ENCODE measurements around the gene RELN. TPM values are rescaled to one million over a fixed set of nuclear protein-coding genes. Genes with fewer than 3 reads are reported as not detected.

RELN gene
- total RNA-seq, 1 donor from 2014 or later, result not detected

- H3K36me3 Mint-ChIP-seq (ENCODE audit: low read depth), result no peaks in the 10 kb centered on the region
- peaks cover 14% of the 10 kb centered on the region for H3K27me3 Mint-ChIP-seq (ENCODE audit: low read depth)
- no peaks in the 10 kb centered on the region for H3K4me1 Mint-ChIP-seq (ENCODE audit: low read depth)
- H3K9me3 Mint-ChIP-seq (ENCODE audit: low read depth), result no peaks in the 10 kb centered on the region
- H3K27ac Mint-ChIP-seq (ENCODE audit: unreplicated experiment), result no peak overlapping the region
- no peak overlapping the region for H3K4me3 Mint-ChIP-seq (ENCODE audit: unreplicated experiment)
- no peak for DNase-seq (ENCODE audit: low spot score)
- no peak for TF ChIP-seq CTCF (IDR thresholded peaks at IDR 0.05)
Observed at GRCh38 chr7:103762065-103762760, 227.2 kb downstream of the RELN start.

GRCh38 chr7:103752995-103753394 is 236.5 kb downstream of the RELN start:
- peaks cover 8% of the 10 kb centered on the region for H3K27me3 Mint-ChIP-seq (ENCODE audit: low read depth)
- no peaks in the 10 kb centered on the region for H3K4me1 Mint-ChIP-seq (ENCODE audit: low read depth)
- no peak for DNase-seq (ENCODE audit: low spot score)
- H3K4me3 Mint-ChIP-seq (ENCODE audit: unreplicated experiment), result no peak overlapping the region
- no peaks in the 10 kb centered on the region for H3K9me3 Mint-ChIP-seq (ENCODE audit: low read depth)
- no peaks in the 10 kb centered on the region for H3K36me3 Mint-ChIP-seq (ENCODE audit: low read depth)
- peak; percentile 49 for TF ChIP-seq CTCF (IDR thresholded peaks at IDR 0.05)
- no peak overlapping the region for H3K27ac Mint-ChIP-seq (ENCODE audit: unreplicated experiment)

GRCh38 chr7:103751311-103751880 is 238.1 kb downstream of the RELN start:
- DNase-seq (ENCODE audit: low spot score), result no peak
- H3K27me3 Mint-ChIP-seq (ENCODE audit: low read depth), result peaks cover 3% of the 10 kb centered on the region
- no peak overlapping the region for H3K4me3 Mint-ChIP-seq (ENCODE audit: unreplicated experiment)
- H3K4me1 Mint-ChIP-seq (ENCODE audit: low read depth), result no peaks in the 10 kb centered on the region
- no peak for TF ChIP-seq CTCF (IDR thresholded peaks at IDR 0.05)
- H3K36me3 Mint-ChIP-seq (ENCODE audit: low read depth), result no peaks in the 10 kb centered on the region
- H3K9me3 Mint-ChIP-seq (ENCODE audit: low read depth), result no peaks in the 10 kb centered on the region
- no peak overlapping the region for H3K27ac Mint-ChIP-seq (ENCODE audit: unreplicated experiment)

- Mint-ChIP-seq H3K27me3 (ENCODE audit: low read depth) (peaks cover 3% of the 10 kb centered on the region), H3K27ac (ENCODE audit: unreplicated experiment) (no peak overlapping the region), H3K36me3 (ENCODE audit: low read depth) (no peaks in the 10 kb centered on the region), H3K4me3 (ENCODE audit: unreplicated experiment) (no peak overlapping the region), H3K9me3 (ENCODE audit: low read depth) (no peaks in the 10 kb centered on the region), H3K4me1 (ENCODE audit: low read depth) (no peaks in the 10 kb centered on the region)
- no peak for DNase-seq (ENCODE audit: low spot score)
- no peak for TF ChIP-seq CTCF (IDR thresholded peaks at IDR 0.05)
Observed at GRCh38 chr7:103748680-103749079, 240.8 kb downstream of the RELN start.

- H3K4me1 Mint-ChIP-seq (ENCODE audit: low read depth), result no peaks in the 10 kb centered on the region
- TF ChIP-seq CTCF (IDR thresholded peaks at IDR 0.05), result no peak
- H3K27me3 Mint-ChIP-seq (ENCODE audit: low read depth), result no peaks in the 10 kb centered on the region
- H3K4me3 Mint-ChIP-seq (ENCODE audit: unreplicated experiment), result no peak overlapping the region
- no peak overlapping the region for H3K27ac Mint-ChIP-seq (ENCODE audit: unreplicated experiment)
- H3K36me3 Mint-ChIP-seq (ENCODE audit: low read depth), result no peaks in the 10 kb centered on the region
- H3K9me3 Mint-ChIP-seq (ENCODE audit: low read depth), result peaks cover 5% of the 10 kb centered on the region
- DNase-seq (ENCODE audit: low spot score), result no peak
Observed at GRCh38 chr7:103735377-103735776, 254.1 kb downstream of the RELN start.

Measured in chondrocyte (in vitro differentiated cells).